ENCODE results near the gene SPDEF. TPM values are rescaled to one million over a fixed set of nuclear protein-coding genes. Genes with fewer than 3 reads are reported as not detected.

The SPDEF gene
- total and polyA plus RNA-seq, 8 donors = 0.24 to 1.2 (median 0.49) TPM

DNA sequence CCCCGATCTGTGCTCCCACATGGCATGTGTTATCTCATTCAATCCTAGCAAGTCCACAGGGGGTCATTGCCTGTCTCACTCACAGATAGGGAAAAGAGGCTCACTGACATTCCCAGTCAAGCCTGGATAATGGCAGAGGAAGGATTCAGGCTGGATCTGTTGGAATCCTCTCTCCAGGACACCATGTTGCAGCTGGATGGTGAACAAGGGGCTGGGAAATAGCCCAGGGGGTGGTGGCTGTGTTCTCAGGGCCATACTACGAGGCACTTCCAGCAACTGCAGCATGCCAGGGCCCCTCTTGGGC is 5.0 kb upstream of the SPDEF start:
- no peak for FAIRE-seq
- Histone ChIP-seq H3K27me3 (no peaks in the 10 kb centered on the region), H3K4me3 (no peak overlapping the region), H3K4me1 (no peaks in the 10 kb centered on the region), H3K27ac (no peak overlapping the region), H3K36me3 (no peaks in the 10 kb centered on the region), H3K9me3 (no peaks in the 10 kb centered on the region)
- TF ChIP-seq CTCF (IDR thresholded peaks at IDR 0.05) = no peak
- WGBS, 2 donors = 86 to 90% methylated on average over 2 of the region's 2 CpGs
- no peak for ATAC-seq
- no peak for DNase-seq
- intact Hi-C loops (cut with DNase I) = no loop called here

DNA sequence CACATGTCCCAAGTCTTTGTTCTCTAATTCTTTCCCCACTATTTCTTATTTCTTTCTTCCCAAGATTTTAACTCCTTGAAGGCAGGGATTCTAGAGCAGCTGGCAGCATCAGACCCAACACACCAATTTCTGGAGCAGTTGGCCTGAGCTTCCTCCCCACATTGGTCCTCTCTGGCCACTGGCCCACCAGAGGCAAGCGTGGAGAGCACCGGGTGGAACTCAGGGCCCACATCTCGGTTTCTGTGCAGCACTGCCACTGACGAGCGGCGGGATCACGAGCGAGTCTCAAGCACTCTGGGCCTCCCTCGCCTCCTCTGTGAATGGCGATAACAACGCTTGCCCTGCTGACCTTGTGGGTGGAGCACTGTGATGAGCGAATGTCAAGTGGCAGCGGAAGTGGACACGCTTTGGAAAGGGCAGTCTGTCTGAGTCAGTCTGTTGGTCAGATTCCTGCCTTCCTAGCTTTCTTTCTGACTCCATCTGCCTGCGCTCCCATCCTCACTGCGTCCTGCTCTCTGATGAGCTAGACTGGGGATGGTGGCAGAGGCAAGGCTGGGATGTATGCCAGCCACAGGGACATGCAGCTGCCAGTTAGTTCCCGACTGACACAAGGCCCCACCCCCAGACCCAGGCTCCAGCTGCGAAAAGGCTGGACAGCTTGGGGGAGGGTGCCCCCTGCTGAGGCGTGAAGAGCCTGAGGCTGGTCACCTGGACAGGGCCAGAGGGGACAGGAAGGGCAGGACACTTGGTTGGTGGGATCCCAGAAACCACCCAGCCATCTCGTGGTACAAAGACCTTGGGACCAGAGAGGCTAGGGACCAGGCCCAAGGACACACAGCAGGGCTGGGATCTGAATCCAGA is 4.5 kb upstream of the SPDEF start:
- Histone ChIP-seq H3K4me3 (no peak overlapping the region), H3K27ac (no peak overlapping the region), H3K4me1 (no peaks in the 10 kb centered on the region), H3K9me3 (no peaks in the 10 kb centered on the region), H3K27me3 (no peaks in the 10 kb centered on the region), H3K36me3 (no peaks in the 10 kb centered on the region)
- DNase-seq (peak in 1 of 6 donors; percentile 46), ATAC-seq (no peak), FAIRE-seq (no peak)
- no peak for TF ChIP-seq CTCF (IDR thresholded peaks at IDR 0.05)
- 73 to 74% methylated on average over 20 of the region's 20 CpGs for WGBS, 2 donors
- intact Hi-C loops (cut with DNase I) = no loop called here

DNA sequence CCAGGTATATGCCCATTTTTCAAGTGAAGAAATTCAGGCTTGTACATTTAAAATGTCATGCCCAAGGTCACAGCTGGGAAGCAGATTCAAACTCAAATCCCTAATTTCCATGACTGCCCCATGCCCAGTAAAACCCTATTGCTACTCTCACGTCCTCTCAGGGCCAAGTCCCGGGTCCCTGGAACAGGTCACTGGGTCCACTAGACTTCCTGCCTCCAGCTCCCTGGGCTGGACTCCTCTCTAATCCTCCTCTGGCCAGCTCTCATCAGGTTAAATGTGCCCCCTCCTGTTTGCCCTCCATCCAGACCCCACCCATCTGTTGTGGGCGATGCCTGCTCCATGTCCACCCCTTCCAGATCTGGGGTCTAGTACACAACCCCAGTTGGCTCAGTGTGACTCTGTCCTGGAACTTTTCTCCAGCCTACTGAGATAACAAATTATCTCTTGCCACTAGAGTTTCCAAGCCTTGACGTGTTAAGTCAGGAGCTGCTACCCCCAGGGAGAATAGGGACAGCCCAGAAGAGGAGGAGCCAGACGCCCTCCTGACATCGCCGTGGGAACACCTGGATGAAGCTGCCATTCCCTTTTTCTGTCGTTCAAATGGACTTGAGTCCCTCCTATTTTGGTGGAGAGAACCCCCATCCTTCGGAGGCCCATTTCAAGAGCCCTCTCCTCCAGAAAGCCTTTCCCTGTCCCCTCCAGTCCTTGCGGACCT is 3.7 kb upstream of the SPDEF start:
- no peak overlapping the region for H3K4me3 ChIP-seq
- no peaks in the 10 kb centered on the region for H3K9me3 ChIP-seq
- no peak for TF ChIP-seq CTCF (IDR thresholded peaks at IDR 0.05)
- WGBS, 2 donors = 69 to 70% methylated on average over 10 of the region's 10 CpGs
- no peaks in the 10 kb centered on the region for H3K4me1 ChIP-seq
- no peak overlapping the region for H3K27ac ChIP-seq
- intact Hi-C loops (cut with DNase I) = no loop called here
- no peaks in the 10 kb centered on the region for H3K27me3 ChIP-seq
- H3K36me3 ChIP-seq = no peaks in the 10 kb centered on the region
- no peak for FAIRE-seq
- ATAC-seq = no peak
- no peak for DNase-seq

- H3K36me3 ChIP-seq = no peaks in the 10 kb centered on the region
- H3K4me3 ChIP-seq = no peak overlapping the region
- no peaks in the 10 kb centered on the region for H3K27me3 ChIP-seq
- TF ChIP-seq CTCF (IDR thresholded peaks at IDR 0.05) = no peak
- intact Hi-C loops (cut with DNase I) = no loop called here
- no peaks in the 10 kb centered on the region for H3K9me3 ChIP-seq
- ATAC-seq (no peak), DNase-seq (no peak), FAIRE-seq (no peak)
- 86 to 93% methylated on average over 4 of the region's 4 CpGs for WGBS, 2 donors
- H3K27ac ChIP-seq = no peak overlapping the region
- no peaks in the 10 kb centered on the region for H3K4me1 ChIP-seq
Observed at GRCh38 chr6:34558172-34558714, 2.1 kb upstream of the SPDEF start.

GRCh38 chr6:34557228-34557627 is 1.1 kb upstream of the SPDEF start:
- H3K4me1 ChIP-seq = no peaks in the 10 kb centered on the region
- H3K9me3 ChIP-seq = no peaks in the 10 kb centered on the region
- H3K36me3 ChIP-seq = no peaks in the 10 kb centered on the region
- no peak overlapping the region for H3K4me3 ChIP-seq
- no peak for TF ChIP-seq CTCF (IDR thresholded peaks at IDR 0.05)
- intact Hi-C loops (cut with DNase I) = no loop called here
- WGBS, 2 donors = 84 to 85% methylated on average over 9 of the region's 9 CpGs
- H3K27me3 ChIP-seq = no peaks in the 10 kb centered on the region
- FAIRE-seq (no peak), ATAC-seq (no peak), DNase-seq (no peak)
- no peak overlapping the region for H3K27ac ChIP-seq
